ENCODE results near the gene SLC24A4.
"Not testable (repeated sequence)": the region's sequence is repeated elsewhere in the genome, so short reads cannot be mapped to it uniquely, and the experiment has no call there.

The SLC24A4 gene

GRCh38 chr14:92524602-92525185 lies 201.7 kb downstream of the SLC24A4 start:
- no peak overlapping the region for H3K4me3 ChIP-seq (ENCODE audit: low read length)
- no peak for TF ChIP-seq ZNF274 (IDR thresholded peaks at IDR 0.05; ENCODE audit: low read depth, low read length)

GRCh38 chr14:92525322-92526095 lies 202.5 kb downstream of the SLC24A4 start:
- no peak overlapping the region for H3K4me3 ChIP-seq (ENCODE audit: low read length)
- TF ChIP-seq ZNF274 (IDR thresholded peaks at IDR 0.05; ENCODE audit: low read depth, low read length): no peak

- no peak overlapping the region for H3K4me3 ChIP-seq (ENCODE audit: low read length)
- no peak for TF ChIP-seq ZNF274 (IDR thresholded peaks at IDR 0.05; ENCODE audit: low read depth, low read length)
Measured at GRCh38 chr14:92527721-92528120, 204.8 kb downstream of the SLC24A4 start.

DNA sequence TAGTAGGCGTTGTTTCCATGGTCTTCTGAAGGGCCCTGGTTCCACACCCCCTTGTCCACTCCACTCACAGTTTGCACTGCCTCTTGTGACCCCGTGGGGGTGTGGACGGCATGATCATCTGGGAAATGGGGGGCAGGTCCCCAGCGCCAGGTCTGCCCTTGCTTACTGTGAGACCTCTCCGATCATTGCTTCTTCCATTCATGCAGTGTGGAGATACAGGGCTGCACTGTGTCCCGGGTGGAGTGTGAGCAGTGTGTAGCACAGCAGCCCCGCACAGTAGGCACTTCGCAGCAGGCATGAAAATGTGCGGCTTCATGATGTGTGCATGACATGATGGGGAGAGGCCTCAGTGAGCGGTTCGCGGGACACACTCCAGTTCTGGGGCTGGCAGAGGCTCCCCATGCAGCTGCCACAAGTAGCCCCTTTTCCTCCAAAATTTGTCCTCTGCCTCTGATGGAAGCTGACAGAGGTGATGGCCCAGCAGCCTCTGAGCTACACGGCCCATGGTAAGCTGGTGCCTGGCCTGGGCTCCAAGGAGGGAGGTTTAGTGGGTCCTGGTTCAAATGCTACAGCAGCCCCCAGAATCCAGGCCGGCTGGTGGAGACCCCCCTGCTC lies 205.6 kb downstream of the SLC24A4 start:
- TF ChIP-seq ZNF274 (IDR thresholded peaks at IDR 0.05; ENCODE audit: low read depth, low read length): no peak
- H3K4me3 ChIP-seq (ENCODE audit: low read length): no peak overlapping the region

GRCh38 chr14:92529903-92530302 lies 206.9 kb downstream of the SLC24A4 start:
- no peak overlapping the region for H3K4me3 ChIP-seq (ENCODE audit: low read length)
- TF ChIP-seq ZNF274 (IDR thresholded peaks at IDR 0.05; ENCODE audit: low read depth, low read length): no peak

DNA sequence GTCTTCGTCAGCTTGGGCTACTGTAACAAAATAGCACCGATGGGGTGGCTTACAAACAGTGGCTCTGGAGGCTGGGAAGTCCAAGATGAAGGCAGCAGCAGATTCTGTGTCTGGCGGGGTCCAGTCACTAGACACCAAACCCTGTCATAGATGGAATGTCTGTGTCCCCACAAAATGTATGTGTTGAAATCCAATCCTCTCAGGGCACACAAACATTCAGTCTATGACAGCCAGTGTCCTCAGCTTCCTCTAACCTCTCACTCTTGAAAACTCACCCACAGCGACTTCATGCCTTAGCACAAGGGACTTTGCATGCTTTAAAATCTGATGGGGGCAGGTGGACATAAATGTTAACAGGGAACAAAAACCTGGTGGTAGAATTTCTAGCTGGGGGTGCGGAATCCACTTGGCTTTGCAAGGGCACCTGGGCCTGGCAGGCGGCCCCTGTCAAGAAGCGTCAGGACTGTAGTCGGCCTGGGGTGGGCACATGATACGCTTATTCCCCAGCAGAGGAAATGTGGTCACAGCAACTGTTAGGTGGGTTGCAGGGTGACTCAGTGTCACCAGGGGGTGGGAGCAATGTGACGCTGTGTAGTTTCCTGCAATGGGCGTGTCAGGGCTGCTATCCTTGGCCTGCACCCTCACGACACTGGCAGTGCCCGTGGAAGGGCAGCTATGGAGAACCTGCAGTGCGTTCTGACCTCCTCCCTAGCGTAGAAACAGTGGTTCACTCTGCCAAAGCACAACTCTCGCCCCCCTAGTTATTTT lies 208.3 kb downstream of the SLC24A4 start:
- H3K4me3 ChIP-seq (ENCODE audit: low read length): no peak overlapping the region
- TF ChIP-seq ZNF274 (IDR thresholded peaks at IDR 0.05; ENCODE audit: low read depth, low read length): no peak

- no peak for TF ChIP-seq ZNF274 (IDR thresholded peaks at IDR 0.05; ENCODE audit: low read depth, low read length)
Measured at GRCh38 chr14:92532490-92533163, 209.7 kb downstream of the SLC24A4 start.

DNA sequence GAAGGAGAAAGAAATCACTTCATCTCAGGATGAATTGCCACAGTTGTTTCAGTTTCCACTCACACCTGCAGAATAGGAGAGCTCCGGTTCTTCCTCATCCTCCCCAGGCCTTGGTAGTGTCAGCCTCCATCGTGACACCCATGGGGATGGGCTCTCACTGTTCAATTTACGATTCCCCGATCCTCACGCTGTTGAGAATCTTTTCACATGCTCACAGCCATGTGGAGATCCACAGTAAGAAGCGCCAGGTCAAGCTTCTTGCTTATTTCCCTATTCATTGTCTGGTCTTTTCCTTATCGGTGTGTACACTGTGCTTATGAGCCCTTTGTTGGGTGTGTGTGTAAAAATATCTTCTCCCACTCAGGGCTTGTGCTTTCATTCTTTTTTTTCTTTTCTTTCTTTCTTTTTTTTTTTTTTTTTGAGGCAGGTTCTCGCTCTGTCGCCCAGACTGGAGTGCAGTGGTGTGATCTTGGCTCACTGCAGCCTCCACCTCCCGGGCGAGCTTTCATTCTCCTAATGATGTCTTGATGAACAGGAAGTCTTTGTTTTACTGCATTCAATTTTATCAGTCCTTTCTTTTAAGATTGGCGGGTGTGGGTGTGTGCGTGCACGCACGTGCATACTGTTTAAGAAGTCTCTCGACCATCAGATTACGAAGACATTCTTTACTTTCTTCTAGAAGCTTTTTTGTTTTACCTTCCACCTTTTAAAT lies 212.1 kb downstream of the SLC24A4 start:
- H3K4me3 ChIP-seq (ENCODE audit: low read length): no peak overlapping the region; the same call in 1 of the 2 replicates
- no peak for TF ChIP-seq ZNF274 (IDR thresholded peaks at IDR 0.05; ENCODE audit: low read depth, low read length)

More at GRCh38 chr14:92532490-92533163, 209.7 kb downstream of the SLC24A4 start:
- H3K4me3 ChIP-seq (ENCODE audit: low read length): no peak overlapping the region

GRCh38 chr14:92536231-92536630 lies 213.3 kb downstream of the SLC24A4 start:
- H3K4me3 ChIP-seq (ENCODE audit: low read length): not testable (repeated sequence)

- H3K4me3 ChIP-seq (ENCODE audit: low read length): no peak overlapping the region; the same call in 1 of the 2 replicates
- TF ChIP-seq ZNF274 (IDR thresholded peaks at IDR 0.05; ENCODE audit: low read depth, low read length): no peak
Measured at GRCh38 chr14:92538412-92538985, 215.5 kb downstream of the SLC24A4 start.

DNA sequence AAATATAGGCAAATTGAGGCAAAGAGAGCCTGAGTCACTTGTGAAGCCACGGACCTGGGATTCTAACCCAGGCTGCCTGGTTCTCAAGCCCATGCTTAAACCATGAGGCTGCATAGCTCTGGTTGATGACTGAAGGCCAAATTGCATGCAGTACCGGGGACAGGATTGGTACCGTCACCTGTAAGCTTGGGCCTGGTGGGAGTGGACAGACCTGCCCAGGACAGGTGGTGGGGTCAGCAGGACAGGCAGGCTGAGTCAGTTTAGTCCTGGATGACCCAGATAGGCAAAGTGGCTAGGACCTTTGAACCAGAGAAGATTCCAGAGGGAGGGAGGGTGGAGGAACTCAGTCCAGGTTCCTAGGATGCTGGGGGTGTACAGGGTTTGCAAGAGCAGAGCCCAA lies 216.5 kb downstream of the SLC24A4 start:
- no peak overlapping the region; the same call in 1 of the 2 replicates for H3K4me3 ChIP-seq (ENCODE audit: low read length)

DNA sequence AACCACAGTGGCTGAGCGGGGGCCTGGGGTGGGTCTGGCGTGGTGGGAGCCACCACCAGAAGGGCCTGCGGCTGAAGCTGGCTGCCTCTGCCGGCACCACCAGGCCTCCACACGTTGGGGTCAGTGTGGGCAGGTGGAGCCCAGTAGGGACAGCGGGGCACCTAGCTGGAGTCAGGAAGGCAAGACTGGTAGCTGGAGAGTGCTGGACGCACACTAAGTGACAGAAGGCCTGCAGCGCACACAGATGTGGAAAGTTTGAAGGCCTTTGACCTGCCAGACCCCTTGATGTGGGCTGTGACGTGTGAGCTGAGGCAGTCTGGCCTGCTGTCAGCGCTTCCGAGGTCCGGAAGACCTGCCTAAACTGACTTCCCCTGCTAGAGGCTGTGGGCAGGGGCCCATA lies 216.9 kb downstream of the SLC24A4 start:
- no peak overlapping the region; the same call in 1 of the 2 replicates for H3K4me3 ChIP-seq (ENCODE audit: low read length)
- no peak for TF ChIP-seq ZNF274 (IDR thresholded peaks at IDR 0.05; ENCODE audit: low read depth, low read length)

More for the DNA sequence above, 216.5 kb downstream of the SLC24A4 start:
- no peak for TF ChIP-seq ZNF274 (IDR thresholded peaks at IDR 0.05; ENCODE audit: low read depth, low read length)
